Neuronal stem cell (in vitro differentiated cells): ENCODE measurements around the gene RSPH6A.

ENCODE experiments used
- DNase-seq: peaks from one replicate; pipeline ENCODE4 v3.0.0-alpha.2; 2013; ENCODE audit warnings: low spot score
- H2AFZ ChIP-seq: one replicate; pipeline ENCODE4 v1.6.1; 2013; ENCODE audit warnings: mild to moderate bottlenecking, low read length, inconsistent platforms
- H2AK5ac ChIP-seq: 2 replicates; pipeline ENCODE4 v1.6.1; 2013; ENCODE audit warnings: low read depth, mild to moderate bottlenecking, inconsistent platforms, low read length, moderate library complexity, mixed read lengths
- H2BK120ac ChIP-seq: 2 replicates; pipeline ENCODE4 v1.6.1; 2013; ENCODE audit warnings: low read depth, mild to moderate bottlenecking, inconsistent platforms, low read length, moderate library complexity, mixed read lengths
- H2BK12ac ChIP-seq: one replicate; pipeline ENCODE4 v1.6.1; 2013; ENCODE audit warnings: low read length, inconsistent platforms
- H2BK15ac ChIP-seq: 2 replicates; pipeline ENCODE4 v1.6.1; 2013; ENCODE audit warnings: mild to moderate bottlenecking, low read length, inconsistent platforms, mixed read lengths
- H2BK5ac ChIP-seq: one replicate; pipeline ENCODE4 v1.6.1; 2013; ENCODE audit warnings: inconsistent platforms, mild to moderate bottlenecking, low read length, moderate library complexity
- H3K14ac ChIP-seq: one replicate; pipeline ENCODE4 v1.6.1; 2013; ENCODE audit warnings: low read length, inconsistent platforms
- H3K18ac ChIP-seq: 2 replicates; pipeline ENCODE4 v1.6.1; 2013; ENCODE audit warnings: low read length, inconsistent platforms
- H3K23ac ChIP-seq: 2 replicates; pipeline ENCODE4 v1.6.1; 2013; ENCODE audit warnings: low read depth, mild to moderate bottlenecking, mixed read lengths, low read length, inconsistent platforms; ENCODE audit not compliant: poor library complexity
- H3K27ac ChIP-seq: replicated peaks from 3 replicates; pipeline ENCODE4 v1.5.1; 2013; ENCODE audit warnings: low read length, inconsistent platforms
- H3K27me3 ChIP-seq, 3 experiments: 2 replicates each; pipeline ENCODE4 v1.6.1; 2013; ENCODE audit warnings: low read length in 3 of 3, mild to moderate bottlenecking in 2 of 3, inconsistent platforms in 1 of 3, low read depth in 1 of 3, mixed read lengths in 1 of 3, moderate library complexity in 1 of 3; ENCODE audit not compliant: control insufficient read depth in 3 of 3, insufficient read depth in 3 of 3
- H3K36me3 ChIP-seq, 2 donors: replicated peaks in 1 of 2; 2 replicates each; pipeline ENCODE4 v1.6.1; 2013; ENCODE audit warnings: low read length in 2 of 2; ENCODE audit not compliant: control insufficient read depth in 2 of 2, insufficient read depth in 2 of 2
- H3K4ac ChIP-seq: 2 replicates; pipeline ENCODE4 v1.6.1; 2013; ENCODE audit warnings: inconsistent platforms, mild to moderate bottlenecking, low read length, moderate library complexity
- H3K4me1 ChIP-seq, 2 donors: 1 replicate in 1 of 2; 2 replicates in 1 of 2; pipeline ENCODE4 v1.6.1; 2013; ENCODE audit warnings: low read length in 2 of 2, low read depth in 1 of 2; ENCODE audit not compliant: control insufficient read depth in 2 of 2, insufficient read depth in 1 of 2
- H3K4me2 ChIP-seq: one replicate; pipeline ENCODE4 v1.6.1; 2013; ENCODE audit warnings: mild to moderate bottlenecking, low read length, inconsistent platforms; ENCODE audit not compliant: insufficient read depth, poor library complexity, severe bottlenecking
- H3K4me3 ChIP-seq, 2 donors: 2 replicates each; pipeline ENCODE4 v1.5.1; 2013; ENCODE audit warnings: low read length in 2 of 2, mild to moderate bottlenecking in 2 of 2, inconsistent platforms in 1 of 2, moderate library complexity in 1 of 2
- H3K79me1 ChIP-seq: one replicate; pipeline ENCODE4 v1.6.1; 2013; ENCODE audit warnings: low read depth, mild to moderate bottlenecking, inconsistent platforms, low read length, moderate library complexity
- H3K9ac ChIP-seq: one replicate; pipeline ENCODE4 v1.6.1; 2013; ENCODE audit warnings: mild to moderate bottlenecking, low read depth, low read length, inconsistent platforms; ENCODE audit not compliant: poor library complexity
- H3K9me3 ChIP-seq, 2 donors: replicated peaks in 1 of 2; 2 replicates each; pipeline versions ENCODE3 to v1.6.1; 2013; ENCODE audit warnings: low read length in 2 of 2, mild to moderate bottlenecking in 2 of 2, inconsistent platforms in 1 of 2, low read depth in 1 of 2, mixed read lengths in 1 of 2, moderate library complexity in 1 of 2; ENCODE audit not compliant: control insufficient read depth in 2 of 2, insufficient read depth in 1 of 2
- H4K8ac ChIP-seq: one replicate; pipeline ENCODE4 v1.6.1; 2013; ENCODE audit warnings: low read depth, mild to moderate bottlenecking, inconsistent platforms, low read length, moderate library complexity
- H4K91ac ChIP-seq: one replicate; pipeline ENCODE4 v1.6.1; 2013; ENCODE audit warnings: low read length, low read depth, mild to moderate bottlenecking, inconsistent platforms; ENCODE audit not compliant: poor library complexity
- WGBS, 2 donors: extraction: QIAGEN DNeasy Blood & Tissue Kit; methylation state at CpG; one replicate each; pipeline ENCODE4 v1.1.7; 2013; ENCODE audit warnings: missing lambda C conversion rate in 2 of 2, mixed read lengths in 1 of 2; ENCODE audit not compliant: insufficient read length in 2 of 2, insufficient replicate concordance in 1 of 2; ENCODE audit errors: extremely low coverage in 2 of 2; 5-methylcytosine and 5-hydroxymethylcytosine counted together

The RSPH6A gene

DNA sequence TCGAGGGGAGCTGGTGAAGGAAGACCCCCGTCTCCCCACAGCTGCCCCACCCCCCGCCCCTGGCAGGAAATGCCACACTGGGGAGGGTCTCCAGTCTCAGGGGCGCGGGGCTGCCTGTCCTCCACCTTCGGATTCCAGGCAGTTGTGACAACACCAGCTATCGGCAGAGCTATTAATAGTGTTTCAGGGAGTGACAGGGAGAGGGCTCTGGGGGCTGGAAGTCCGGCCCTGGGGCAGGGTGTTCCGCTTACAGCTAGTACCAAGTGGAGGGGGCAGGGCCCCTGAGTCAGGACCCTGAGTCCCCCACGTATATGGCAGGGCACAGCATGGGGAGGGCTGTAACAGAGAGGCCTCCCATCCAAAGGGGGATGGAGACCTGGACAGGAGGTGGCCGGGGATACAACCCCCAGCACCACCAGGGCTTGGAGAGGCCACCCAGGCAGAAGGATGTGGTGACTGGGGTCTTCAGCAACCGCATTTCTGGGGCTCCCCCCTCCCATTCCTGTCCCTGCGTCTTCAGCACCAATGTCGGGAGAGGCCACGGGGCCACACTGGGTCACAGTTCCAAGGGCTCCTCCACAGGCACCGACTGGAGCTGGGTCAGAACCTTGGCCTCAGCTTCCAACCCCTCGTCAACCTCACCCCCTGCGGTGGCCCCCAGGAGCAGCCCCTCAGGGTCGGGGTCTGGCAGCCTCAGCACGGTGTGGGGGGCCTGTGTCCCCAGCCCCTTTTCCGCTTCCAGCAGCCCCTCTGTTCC, 50.0 kb downstream of the RSPH6A start:
- Histone ChIP-seq H3K4me1 (peaks cover 24 to 28% of the 10 kb centered on the region in 2 donors), H2BK12ac (no peak overlapping the region), H3K27ac (no peak overlapping the region), H3K79me1 (peaks cover 21% of the 10 kb centered on the region), H3K9me3 (no peaks in the 10 kb centered on the region), H3K4me2 (peak overlapping the region; percentile 25), H3K9ac (peak overlapping the region; percentile 81), H3K36me3 (peaks cover 0 to 11% of the 10 kb centered on the region in 2 donors), H3K27me3 (no peaks in the 10 kb centered on the region), H3K4me3 (no peak overlapping the region), H2AK5ac (peak overlapping the region; percentile 82), H3K18ac (peak overlapping the region; percentile 89), H2AFZ (no peak overlapping the region), H3K4ac (peak overlapping the region; percentile 37), H2BK5ac (peak overlapping the region; percentile 71), H2BK15ac (peak overlapping the region; percentile 37), H4K91ac (no peak overlapping the region), H4K8ac (no peak overlapping the region), H3K23ac (peak overlapping the region; percentile 73), H2BK120ac (no peak overlapping the region), H3K14ac (peak overlapping the region; percentile 8)
- no peak for DNase-seq
- WGBS, 2 donors = no CpG with 5 or more reads among the region's 21 CpGs

DNA sequence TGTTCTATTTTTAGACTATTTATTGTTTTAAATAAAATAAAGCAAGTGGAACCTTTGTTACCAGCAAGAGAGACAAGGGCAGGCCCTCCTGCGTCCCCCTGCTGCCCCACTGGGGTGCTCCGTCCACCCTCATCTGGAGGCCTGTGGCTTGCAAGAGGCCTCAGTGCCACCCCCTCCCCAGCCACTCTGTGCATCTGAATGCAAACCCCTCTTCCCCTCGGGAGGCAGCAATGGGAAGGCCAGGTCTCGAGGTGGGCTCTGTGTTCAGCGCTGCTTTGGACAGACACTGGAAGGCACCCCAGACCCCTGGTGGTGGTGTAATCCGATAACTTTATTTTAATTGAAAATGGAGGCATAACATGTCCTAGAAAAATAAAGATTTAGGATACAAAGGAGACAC, 50.6 kb downstream of the RSPH6A start:
- H3K9me3 ChIP-seq = no peaks in the 10 kb centered on the region
- no peak overlapping the region for H2AFZ ChIP-seq
- DNase-seq = no peak
- no peaks in the 10 kb centered on the region for H3K27me3 ChIP-seq
- H3K14ac ChIP-seq = no peak overlapping the region
- H4K8ac ChIP-seq = no peak overlapping the region
- peak overlapping the region; percentile 25 for H3K23ac ChIP-seq
- no peak overlapping the region for H4K91ac ChIP-seq
- no peak overlapping the region for H2BK5ac ChIP-seq
- H2AK5ac ChIP-seq = peak overlapping the region; percentile 91
- peak overlapping the region; percentile 100 for H2BK15ac ChIP-seq
- H3K36me3 ChIP-seq = peaks cover 0 to 11% of the 10 kb centered on the region in 2 donors
- H3K79me1 ChIP-seq = peaks cover 21% of the 10 kb centered on the region
- H3K4me3 ChIP-seq = no peak overlapping the region
- H3K4me2 ChIP-seq = no peak overlapping the region
- no peak overlapping the region for H3K9ac ChIP-seq
- peaks cover 24 to 25% of the 10 kb centered on the region in 2 donors for H3K4me1 ChIP-seq
- no peak overlapping the region for H2BK120ac ChIP-seq
- peak overlapping the region; percentile 91 for H3K18ac ChIP-seq
- H3K27ac ChIP-seq = peak overlapping the region; percentile 47
- no peak overlapping the region for H3K4ac ChIP-seq
- H2BK12ac ChIP-seq = no peak overlapping the region
- no CpG with 5 or more reads among the region's 6 CpGs for WGBS, 2 donors

DNA sequence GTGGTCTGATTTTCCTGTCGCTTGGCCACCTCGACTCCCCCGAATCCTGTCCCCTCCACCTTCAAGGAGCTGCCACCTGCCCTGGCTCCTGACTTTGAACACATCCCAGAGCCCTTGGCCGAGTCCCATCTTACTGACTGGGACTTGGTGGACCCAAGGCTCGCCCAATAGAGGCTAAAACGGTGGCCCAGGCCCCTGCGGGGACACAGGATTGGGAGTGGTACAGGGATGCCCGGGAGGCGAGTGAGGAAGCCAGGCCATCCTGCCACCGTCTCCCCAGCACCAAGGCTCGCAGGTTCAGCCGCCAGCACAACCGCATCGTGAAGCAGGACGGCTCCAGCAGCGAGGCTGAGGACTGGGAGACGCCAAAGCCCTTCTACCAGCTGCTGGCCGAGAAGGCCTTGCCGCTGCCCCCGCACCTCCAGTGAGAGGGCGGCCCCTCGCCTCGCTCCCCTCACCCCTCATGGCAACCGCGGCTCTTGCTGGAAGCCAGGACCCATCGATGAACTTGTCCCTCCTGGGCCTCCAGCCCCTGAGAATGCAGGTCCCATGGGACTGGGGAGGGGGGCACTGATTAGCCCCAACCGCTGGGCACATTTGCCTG, 51.3 kb downstream of the RSPH6A start:
- Histone ChIP-seq H4K8ac (peak overlapping the region; percentile 65), H3K4me1 (peaks cover 24 to 25% of the 10 kb centered on the region in 2 donors), H4K91ac (no peak overlapping the region), H2BK12ac (peak overlapping the region; percentile 58), H3K23ac (peak overlapping the region; percentile 89), H3K9me3 (no peaks in the 10 kb centered on the region), H3K27me3 (peaks cover 0 to 3% (median 0%) of the 10 kb centered on the region in 3 experiments), H3K36me3 (peaks cover 0 to 11% of the 10 kb centered on the region in 2 donors), H2BK15ac (peak overlapping the region; percentile 100), H3K27ac (no peak overlapping the region), H2AFZ (no peak overlapping the region), H3K79me1 (peaks cover 21% of the 10 kb centered on the region), H3K14ac (peak overlapping the region; percentile 98), H3K4me2 (peak overlapping the region; percentile 31), H3K9ac (peak overlapping the region; percentile 60), H2AK5ac (peak overlapping the region; percentile 91), H3K4me3 (no peak overlapping the region), H3K4ac (peak overlapping the region; percentile 5), H3K18ac (peak overlapping the region; percentile 61), H2BK120ac (peak overlapping the region; percentile 28), H2BK5ac (peak overlapping the region; percentile 60)
- no CpG with 5 or more reads among the region's 27 CpGs for WGBS, 2 donors
- DNase-seq = no peak
